Choroid plexus epithelial cell (primary cell): Measurements from ENCODE around the gene PUS10.

Experiments used
- DNase-seq: peaks from one replicate; pipeline ENCODE4 v3.0.0-alpha.2; 2010; ENCODE audit warnings: low read depth
- H3K4me3 ChIP-seq: 2 replicates; pipeline ENCODE4 v1.5.1; 2011; ENCODE audit warnings: low read depth, mild to moderate bottlenecking, control low read depth, low read length, moderate library complexity
- CTCF ChIP-seq: conservative IDR thresholded peaks from 2 replicates; pipeline ENCODE4 v1.5.1; 2011; ENCODE audit warnings: low read depth, mild to moderate bottlenecking, control low read depth, inconsistent platforms, low read length, moderate library complexity

The PUS10 gene

GRCh38 chr2:60972889-60973656 lies 45.0 kb downstream of the PUS10 start:
- no peak for DNase-seq
- H3K4me3 ChIP-seq, result no peak overlapping the region
- no peak for TF ChIP-seq CTCF

GRCh38 chr2:60966507-60967405 lies 51.3 kb downstream of the PUS10 start:
- DNase-seq, result no peak
- no peak for TF ChIP-seq CTCF
- H3K4me3 ChIP-seq, result no peak overlapping the region

- DNase-seq, result no peak
- TF ChIP-seq CTCF, result no peak
- no peak overlapping the region for H3K4me3 ChIP-seq
These were observed 52.6 kb downstream of the PUS10 start for GRCh38 chr2:60965499-60965785.

- no peak for DNase-seq
- no peak for TF ChIP-seq CTCF
These were observed 53.2 kb downstream of the PUS10 start for GRCh38 chr2:60964651-60965498.

GRCh38 chr2:60963190-60963589 lies 54.9 kb downstream of the PUS10 start:
- no peak overlapping the region for H3K4me3 ChIP-seq
- DNase-seq, result no peak
- no peak for TF ChIP-seq CTCF

More at GRCh38 chr2:60964651-60965498, 53.2 kb downstream of the PUS10 start:
- H3K4me3 ChIP-seq, result no peak overlapping the region

GRCh38 chr2:60962528-60962927 lies 55.5 kb downstream of the PUS10 start:
- TF ChIP-seq CTCF, result no peak
- H3K4me3 ChIP-seq, result no peak overlapping the region
- DNase-seq, result no peak
